Activated naive CD4-positive, alpha-beta T cell (primary cell): ENCODE results near the gene FNBP1L.

ENCODE experiments used
- DNase-seq, 4 experiments: peaks; one replicate each; lab custom pipeline; 2025; lab: John Stamatoyannopoulos, UW

FNBP1L gene

GRCh38 chr1:93447481-93448291 lies at the start of gene FNBP1L:
FNBP1L (plus strand) TSS chr1:93448118; CDS start chr1:93448282, 164 bp downstream.
- peak in 2 of 4 experiments; percentile 25 to 61 for DNase-seq

- DNase-seq = no peak
These were observed 48.1 kb upstream of the FNBP1L start for GRCh38 chr1:93399781-93400180.

GRCh38 chr1:93408203-93408602 lies 39.7 kb upstream of the FNBP1L start:
- DNase-seq = no peak

DNA sequence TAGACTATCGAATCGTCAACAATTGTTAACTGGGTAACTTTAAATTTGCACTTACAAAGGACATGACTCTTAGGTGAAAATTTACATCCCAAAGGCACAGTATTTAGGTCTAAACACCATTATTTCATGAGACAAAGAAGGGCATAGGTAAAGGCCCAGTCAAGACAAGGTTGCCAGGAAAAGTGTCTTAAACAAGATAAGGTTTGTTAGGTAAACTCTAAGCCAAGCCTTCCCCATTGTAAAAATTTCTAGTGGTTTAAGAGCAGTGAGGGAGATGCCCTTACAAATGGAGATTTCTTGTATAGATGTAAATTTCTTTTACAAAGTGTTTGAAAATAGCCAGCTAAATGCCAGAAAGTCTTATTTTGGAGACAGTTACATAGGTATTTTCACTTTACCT lies 36.9 kb upstream of the FNBP1L start:
- no peak for DNase-seq

DNA sequence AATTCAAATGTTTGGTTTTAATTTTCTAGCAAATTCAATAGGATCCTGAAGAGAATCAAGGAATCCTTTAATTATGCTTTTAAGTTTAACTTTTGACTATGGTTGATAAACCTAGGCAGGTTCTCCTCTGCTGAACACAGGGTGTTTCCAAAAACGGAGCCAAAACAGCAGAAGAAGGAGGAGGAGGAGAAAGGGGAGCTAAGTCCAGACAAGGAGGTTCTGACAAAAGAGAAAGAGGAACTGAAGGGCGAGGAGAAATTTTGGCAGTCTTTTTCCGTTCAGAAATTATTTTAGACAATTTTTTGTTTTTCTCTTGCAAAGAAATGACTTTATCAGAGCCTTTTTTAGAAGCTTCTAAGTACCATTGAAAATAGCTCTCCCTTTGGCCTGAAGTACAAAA lies 33.2 kb upstream of the FNBP1L start:
- no peak for DNase-seq

DNA sequence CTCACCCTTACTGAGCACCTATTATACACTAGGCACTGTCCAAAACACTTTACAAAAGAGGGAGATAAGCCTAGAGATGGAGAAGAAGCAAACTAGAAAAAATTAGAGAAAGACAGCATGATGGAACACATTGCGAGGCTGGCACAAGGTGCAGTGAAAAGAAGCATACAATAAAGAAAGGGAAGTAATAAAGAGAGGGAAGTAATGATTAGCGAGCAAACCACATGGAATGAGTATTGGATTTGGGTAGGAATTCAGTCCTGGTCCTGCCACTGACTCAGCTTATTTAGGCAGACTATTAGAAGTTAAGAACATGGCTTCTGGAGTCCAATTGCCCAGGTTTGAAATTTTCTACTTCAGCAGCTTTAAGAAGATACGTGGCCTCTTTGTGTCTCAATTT lies 32.6 kb upstream of the FNBP1L start:
- no peak for DNase-seq

DNA sequence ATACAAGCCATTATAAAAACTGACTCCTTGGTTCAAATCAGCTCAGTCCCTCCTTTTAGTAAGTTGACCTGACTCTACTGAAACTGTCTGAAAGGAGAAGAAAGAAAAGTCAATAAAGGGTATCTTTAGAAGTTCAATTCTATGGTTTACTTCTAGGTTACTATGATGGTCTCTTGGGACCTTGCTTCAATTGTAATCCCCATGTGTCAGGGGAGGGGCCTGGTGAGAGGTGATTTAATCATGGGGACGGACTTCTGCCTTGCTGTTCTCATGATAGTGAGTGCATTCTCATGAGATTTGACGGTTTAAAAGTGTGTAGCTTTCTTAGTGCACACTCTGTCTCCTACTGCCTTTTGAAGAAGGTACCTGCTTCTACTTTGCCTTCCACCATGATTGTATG lies 31.7 kb upstream of the FNBP1L start:
- DNase-seq = no peak

- no peak for DNase-seq
These were observed 28.6 kb upstream of the FNBP1L start for GRCh38 chr1:93419344-93419743.

GRCh38 chr1:93420400-93420799 lies 27.5 kb upstream of the FNBP1L start:
- DNase-seq = no peak

GRCh38 chr1:93426181-93426580 lies 21.7 kb upstream of the FNBP1L start:
- DNase-seq = no peak

DNA sequence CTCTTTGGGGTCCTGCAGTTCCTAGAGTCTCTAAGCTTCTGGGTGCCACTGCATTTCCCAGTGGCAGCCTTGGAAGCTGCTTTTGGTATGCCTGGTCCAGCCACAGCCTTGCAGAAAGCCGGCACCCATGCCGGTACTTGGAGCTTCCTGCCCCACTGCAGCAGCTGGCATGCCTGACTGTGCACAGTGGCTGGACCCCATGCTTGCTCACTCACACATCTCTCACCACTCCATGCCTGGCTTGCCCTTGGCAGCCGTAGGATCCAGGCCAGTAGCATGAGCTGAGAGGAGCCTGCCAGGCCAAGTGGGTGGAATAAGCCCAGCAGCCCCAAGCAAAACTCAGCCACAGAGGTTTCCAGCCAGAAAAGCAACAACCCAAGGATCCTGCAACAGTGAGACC lies 20.3 kb upstream of the FNBP1L start:
- DNase-seq = no peak

GRCh38 chr1:93433407-93433961 lies 14.4 kb upstream of the FNBP1L start:
- no peak for DNase-seq

DNA sequence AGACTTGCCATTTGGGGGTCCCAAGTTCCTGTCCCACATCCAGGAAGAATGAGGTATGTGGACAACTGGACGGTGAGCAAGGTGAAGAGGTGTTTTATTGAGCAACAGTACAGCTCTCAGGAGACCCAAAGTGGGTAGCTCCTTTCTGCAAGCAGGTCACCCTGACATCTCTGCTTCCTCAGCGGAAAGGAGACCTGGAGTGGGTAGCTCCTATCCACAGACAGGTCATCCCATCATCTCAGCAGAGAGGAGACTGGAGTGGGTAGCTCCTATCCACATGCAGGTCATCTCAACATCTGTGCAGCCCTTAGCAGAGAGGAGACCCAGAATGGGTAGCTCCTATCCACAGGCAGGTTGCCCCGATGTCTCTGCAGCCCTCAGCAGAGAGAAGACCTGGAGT lies 13.8 kb upstream of the FNBP1L start:
- no peak for DNase-seq

- no peak for DNase-seq
These were observed 12.9 kb upstream of the FNBP1L start for GRCh38 chr1:93434987-93435386.

- DNase-seq = no peak
These were observed 12.5 kb upstream of the FNBP1L start for GRCh38 chr1:93435443-93435842.

- DNase-seq = no peak
These were observed 11.4 kb upstream of the FNBP1L start for GRCh38 chr1:93436496-93436895.

GRCh38 chr1:93437976-93438605 lies 9.8 kb upstream of the FNBP1L start:
- DNase-seq = no peak

GRCh38 chr1:93438716-93439115 lies 9.2 kb upstream of the FNBP1L start:
- DNase-seq = no peak

DNA sequence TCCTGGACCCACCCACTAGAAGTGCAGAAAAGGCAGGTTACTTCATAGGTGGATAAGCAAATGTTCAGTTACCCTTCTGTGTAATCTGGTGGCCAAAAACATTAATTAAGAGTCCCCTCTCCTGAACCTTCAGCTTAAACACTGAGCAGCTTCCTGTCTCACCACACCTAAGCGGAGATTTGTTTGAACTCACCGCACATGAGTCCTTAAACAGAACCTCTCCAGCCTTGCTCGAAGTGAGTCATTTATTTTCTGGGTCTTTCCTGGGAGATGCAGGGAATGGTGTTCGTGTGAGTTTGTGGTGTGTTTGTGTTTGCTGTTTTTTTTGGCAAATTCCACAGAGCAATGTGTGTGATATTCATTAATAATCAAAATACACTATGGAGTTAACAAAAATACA lies 7.6 kb upstream of the FNBP1L start:
- no peak for DNase-seq

- no peak for DNase-seq
These were observed 7.2 kb upstream of the FNBP1L start for GRCh38 chr1:93440706-93441105.

GRCh38 chr1:93441589-93441988 lies 6.3 kb upstream of the FNBP1L start:
- DNase-seq = no peak

DNA sequence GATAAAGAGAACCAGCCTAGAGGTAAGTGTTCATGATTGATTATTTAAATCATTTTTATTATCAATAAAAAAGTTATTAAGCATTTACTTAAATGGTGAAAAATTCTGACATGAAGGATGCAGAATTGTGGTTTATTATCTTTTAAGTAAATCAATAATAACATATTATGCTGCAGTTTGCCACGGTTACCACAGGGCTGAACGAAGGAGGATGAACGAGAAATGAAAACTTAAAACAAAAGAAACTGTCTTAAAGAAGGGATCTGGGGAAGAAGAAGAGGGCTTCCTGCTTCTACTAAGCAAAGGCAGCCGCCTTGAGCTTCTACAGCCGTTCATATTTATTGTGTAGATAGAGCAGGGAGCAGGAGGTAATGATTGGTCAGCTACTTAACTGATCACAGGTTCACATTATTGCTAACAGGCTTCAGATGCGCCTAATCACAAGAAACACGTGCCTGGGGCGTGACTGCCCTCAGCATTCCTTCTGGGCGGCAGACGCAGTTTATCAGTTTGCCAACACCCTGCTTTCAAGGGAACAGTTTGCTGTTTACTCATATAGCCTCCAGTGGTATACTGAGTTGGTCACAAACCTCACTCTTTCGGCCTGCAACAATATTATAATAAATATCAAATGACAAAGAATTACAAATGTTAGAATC lies 5.8 kb upstream of the FNBP1L start:
- no peak for DNase-seq

- DNase-seq = no peak
These were observed 5.2 kb upstream of the FNBP1L start for GRCh38 chr1:93442741-93443140.
